ENCODE results near the gene HIVEP1.
"Not testable (repeated sequence)": the region's sequence is repeated elsewhere in the genome, so short reads cannot be mapped to it uniquely, and the experiment has no call there.

The HIVEP1 gene

GRCh38 chr6:12163744-12164507 is 151.8 kb downstream of the HIVEP1 start:
- DNase-seq = no peak

DNA sequence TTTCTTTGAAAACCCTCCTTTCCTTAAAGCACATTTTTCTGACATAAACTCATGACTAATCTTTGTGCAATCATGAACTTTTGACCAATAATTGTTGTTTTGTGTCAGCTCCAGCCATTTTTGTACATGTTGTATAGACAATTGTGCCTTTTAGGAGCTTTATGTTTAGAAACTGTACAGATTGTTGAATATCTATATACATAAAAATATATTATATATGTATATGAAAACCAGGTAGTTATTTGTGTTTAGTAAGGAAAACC is 152.3 kb downstream of the HIVEP1 start:
- DNase-seq = no peak

GRCh38 chr6:12165297-12165696 is 153.2 kb downstream of the HIVEP1 start:
- DNase-seq = no peak

- no peak for DNase-seq
These were observed 153.7 kb downstream of the HIVEP1 start for GRCh38 chr6:12165722-12166280.

DNA sequence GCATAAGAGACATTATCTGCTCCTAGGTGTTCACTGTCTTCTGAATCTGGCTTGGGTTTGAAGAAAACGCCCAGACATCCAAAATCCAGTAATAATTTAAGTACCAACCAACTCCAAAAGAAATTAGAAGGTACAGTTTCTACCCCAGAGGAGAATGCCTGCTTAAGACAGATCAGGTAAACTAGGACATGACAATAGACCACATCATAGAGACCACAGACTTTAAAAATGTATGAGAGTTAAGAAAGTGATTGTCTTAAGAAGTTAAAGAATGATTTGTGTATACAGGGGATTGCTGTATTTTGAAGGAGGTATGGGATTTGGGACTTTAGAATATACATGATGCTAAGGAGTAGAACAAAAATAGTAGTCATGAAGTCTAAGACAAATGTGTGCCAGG is 157.3 kb downstream of the HIVEP1 start:
- no peak for DNase-seq

DNA sequence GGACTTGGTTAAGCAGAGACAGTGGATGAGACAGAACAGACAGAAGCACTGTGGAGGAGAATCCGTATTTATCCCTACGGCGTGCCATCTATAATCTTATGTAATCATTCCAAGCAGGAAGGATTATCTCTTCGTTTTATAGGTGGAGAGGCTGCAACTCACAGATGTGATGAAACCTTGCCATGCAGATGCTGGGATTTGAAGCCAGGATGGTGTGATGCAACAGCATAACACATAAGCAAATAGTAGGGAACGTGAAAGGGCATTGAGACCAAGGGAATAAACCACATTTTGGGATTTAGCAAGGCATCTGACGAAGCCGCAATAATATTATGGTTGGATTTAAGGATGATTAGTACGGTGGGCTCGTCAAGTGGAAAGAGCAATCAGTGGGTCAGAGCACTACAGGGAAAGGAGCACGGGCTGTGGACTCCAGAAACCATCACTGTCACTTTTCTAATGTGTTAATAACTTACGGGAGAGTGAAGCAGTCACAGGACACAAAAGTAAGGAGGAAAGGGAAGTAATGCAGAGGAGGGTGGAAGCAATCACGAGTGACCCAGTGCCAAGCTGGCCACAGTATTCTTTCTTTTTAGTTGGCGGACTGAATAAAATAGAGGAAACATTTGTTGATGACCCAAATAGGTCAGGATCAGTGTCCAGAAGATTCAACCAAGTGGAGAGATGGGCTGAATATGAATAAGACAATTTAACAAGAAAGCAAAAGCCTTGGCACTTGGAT is 158.4 kb downstream of the HIVEP1 start:
- DNase-seq = no peak

DNA sequence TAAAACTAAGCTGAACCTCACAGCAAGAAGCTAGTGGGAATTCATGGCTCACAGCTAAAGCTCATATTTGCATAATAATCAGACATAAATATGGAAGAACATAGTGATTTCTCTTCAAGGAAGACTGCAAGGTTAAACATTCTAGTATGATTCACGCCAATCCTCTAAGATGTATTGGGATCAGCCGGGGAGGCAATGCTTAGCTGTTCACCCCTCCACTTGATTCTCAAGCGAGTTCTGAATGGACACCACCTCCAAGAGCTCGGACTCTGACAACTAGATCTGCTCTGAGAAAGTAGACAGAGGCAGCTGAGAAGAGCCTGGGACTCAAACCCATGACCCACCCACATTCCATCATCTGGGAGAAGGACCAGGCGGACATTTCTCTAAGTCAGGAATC is 159.6 kb downstream of the HIVEP1 start:
- no peak for DNase-seq

DNA sequence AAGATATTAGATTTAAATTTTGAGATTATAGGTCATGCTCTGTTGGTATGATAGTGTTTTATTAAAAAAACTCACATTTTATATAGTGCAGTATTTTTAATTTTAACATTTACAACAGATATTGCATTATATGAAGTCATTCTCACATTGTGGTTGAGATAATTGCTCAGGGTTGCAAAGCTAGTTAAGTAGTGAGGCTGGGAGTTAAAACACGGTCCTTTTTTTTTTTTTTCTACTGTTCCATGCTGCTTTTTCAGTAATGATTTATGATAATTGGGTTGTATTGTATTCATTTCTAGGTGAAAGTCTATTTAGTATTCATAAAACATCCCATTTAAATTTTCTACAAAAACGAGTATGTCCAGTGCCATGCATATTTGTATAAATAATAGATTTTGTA is 160.5 kb downstream of the HIVEP1 start:
- DNase-seq = no peak

- DNase-seq = no peak
These were observed 161.1 kb downstream of the HIVEP1 start for GRCh38 chr6:12173181-12173580.

DNA sequence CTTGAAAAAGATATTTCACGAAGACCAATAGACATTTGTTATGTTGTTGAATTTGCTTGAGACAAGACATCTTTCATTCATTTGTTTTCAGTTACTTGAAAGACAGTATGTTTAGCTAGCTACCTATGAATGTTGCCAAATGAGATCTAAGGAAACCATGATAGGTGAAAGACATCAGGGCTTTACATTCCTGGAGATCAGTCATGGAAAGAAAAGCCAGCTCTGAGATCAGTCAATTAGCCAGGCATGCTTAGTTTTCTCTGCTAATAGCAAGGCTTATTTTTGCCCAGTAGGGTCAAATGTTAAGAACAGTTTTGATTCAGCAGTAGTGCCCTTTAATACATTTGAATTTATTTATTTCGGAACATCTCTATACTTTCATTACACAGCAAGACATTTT is 161.5 kb downstream of the HIVEP1 start:
- no peak for DNase-seq

- no peak for DNase-seq
These were observed 162.8 kb downstream of the HIVEP1 start for GRCh38 chr6:12174878-12175277.

- no peak for DNase-seq
These were observed 163.5 kb downstream of the HIVEP1 start for GRCh38 chr6:12175626-12176025.

- not testable (repeated sequence) for DNase-seq
These were observed 164.7 kb downstream of the HIVEP1 start for GRCh38 chr6:12176782-12177181.

DNA sequence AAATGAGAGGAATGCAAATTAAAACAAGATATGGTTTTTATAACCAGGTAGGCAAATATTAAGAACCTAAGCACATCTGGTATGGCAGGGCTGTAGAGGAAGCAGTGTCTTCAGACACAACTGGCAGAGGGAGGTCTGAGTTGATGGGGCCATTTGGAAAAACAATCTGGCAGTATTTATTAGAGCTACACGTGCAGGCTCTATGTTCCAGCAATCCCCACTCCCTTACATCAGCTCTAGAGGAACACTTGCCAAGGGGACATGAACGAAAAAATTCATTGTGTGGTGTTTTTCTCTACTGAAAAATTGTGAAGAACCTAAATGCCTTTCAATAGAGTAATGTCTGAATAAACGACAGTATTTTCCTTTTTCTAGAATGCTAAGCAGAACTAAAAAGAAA is 166.4 kb downstream of the HIVEP1 start:
- DNase-seq = no peak

- DNase-seq = no peak
These were observed 169.4 kb downstream of the HIVEP1 start for GRCh38 chr6:12181481-12181880.

DNA sequence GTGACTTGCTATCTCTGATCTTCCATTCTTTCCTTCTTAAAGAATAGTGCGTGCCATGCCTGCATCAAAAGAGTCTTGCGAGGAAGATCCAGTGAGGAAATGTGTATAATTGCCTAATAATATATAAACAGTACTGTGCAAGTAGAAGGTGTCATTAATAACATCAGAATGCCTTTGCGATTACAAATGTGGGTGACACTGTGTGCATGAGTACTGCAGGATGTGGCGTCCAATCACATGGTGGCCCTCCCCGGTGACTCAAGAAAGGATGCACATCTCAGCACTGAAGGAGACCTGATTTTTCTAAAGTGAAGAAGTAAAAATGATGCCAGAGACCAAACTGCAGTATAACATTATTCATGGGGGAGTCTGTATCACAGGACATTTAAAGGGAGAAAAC is 170.6 kb downstream of the HIVEP1 start:
- no peak for DNase-seq

GRCh38 chr6:12185081-12185673 is 173.1 kb downstream of the HIVEP1 start:
- no peak for DNase-seq

DNA sequence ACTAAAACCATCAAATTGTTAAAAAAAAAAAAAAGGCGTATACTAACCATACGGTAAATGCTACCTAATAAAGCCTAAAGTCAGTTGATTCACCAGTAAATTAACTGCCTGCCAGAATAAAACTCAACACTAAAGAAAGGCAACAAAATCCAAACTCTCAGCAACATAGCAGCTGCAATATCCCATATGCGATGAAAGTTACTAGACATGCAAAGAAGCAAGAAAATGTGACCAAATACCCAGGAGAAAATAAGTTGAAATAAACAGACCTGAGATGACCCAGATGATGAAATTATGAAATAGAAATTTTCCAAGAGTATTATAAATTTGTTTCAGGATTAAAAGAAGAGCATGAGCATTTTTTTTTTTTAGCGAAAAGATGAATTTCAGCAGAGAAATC is 174.4 kb downstream of the HIVEP1 start:
- DNase-seq = no peak

- no peak for DNase-seq
These were observed 177.0 kb downstream of the HIVEP1 start for GRCh38 chr6:12189150-12189549.

DNA sequence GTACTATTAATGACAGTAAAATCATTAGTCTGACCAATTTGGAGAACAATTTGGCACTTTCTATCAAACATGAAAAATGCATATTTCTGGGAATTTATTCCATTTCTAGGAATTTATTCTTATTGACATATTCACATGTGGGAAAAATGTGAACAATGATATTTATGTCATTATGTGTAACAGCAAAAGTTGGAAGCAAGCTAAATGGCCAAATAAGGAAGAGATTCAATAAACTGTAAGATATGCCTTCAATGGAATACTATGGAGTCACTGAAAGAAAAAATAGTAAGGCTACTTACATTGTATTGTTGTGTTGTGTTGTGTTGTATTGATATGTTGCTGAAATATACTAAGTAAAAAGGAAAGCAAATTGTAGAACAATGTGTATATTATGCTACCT is 177.5 kb downstream of the HIVEP1 start:
- DNase-seq = no peak

DNA sequence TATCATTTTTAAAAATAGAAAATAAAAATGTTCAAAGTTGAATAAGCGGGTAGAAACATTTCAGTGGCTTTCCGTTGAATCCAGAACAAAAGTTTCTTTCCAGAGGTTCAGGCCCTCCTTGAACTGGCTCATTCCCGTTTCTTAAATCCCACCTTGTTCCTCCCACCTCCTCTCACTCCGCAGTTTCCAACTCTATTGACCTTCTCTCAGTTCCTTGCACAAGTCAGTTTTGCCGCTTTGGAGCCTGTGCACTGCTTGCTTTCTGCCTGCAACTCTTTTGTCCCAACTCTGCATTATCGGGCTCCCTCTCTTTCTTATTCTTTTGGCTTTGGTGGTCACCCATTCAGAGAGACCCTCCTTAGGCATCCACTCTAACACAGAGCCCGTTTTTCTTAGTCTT is 178.1 kb downstream of the HIVEP1 start:
- no peak for DNase-seq

DNA sequence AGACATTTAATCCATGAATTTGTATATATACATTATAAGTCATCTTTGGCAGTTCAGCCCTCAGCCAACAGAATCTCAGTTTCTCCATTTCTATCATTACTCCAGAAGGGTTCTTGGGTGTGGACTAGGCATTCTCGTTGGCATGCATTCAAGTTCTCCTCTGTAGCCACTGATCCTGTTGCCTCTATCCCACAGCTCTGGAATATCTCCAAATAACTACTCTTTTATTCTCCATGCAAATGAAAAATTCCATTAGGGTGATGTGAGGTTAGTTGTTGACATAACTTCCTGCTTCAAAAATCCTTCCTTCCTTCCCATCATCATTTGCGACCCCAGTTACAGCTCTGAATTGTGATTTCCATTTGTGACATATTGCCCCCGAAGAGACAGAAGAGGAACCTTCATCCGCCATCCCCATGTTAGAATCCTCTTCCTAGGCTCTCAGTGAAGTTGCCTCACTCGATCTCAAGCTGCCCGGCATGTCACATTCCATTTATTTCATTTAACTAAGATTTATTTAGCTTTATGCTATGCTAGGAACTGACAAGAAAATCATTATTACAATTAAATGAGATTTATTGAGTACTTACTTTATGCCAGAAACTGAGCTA is 184.3 kb downstream of the HIVEP1 start:
- peak; percentile 9 for DNase-seq

GRCh38 chr6:12198851-12199250 is 186.7 kb downstream of the HIVEP1 start:
- DNase-seq = no peak
